GM12878 (cell line): ENCODE results near the gene MAP4K1. TPM values are rescaled to one million over a fixed set of nuclear protein-coding genes. Genes with fewer than 3 reads are reported as not detected.

Experiments
- CREM ChIP-seq: IDR thresholded peaks from 2 replicates; pipeline ENCODE4 v1.6.1; 2014; ENCODE audit warnings: antibody characterized with exemption, low read depth
- EED ChIP-seq: sonication (generic); IDR thresholded peaks from 2 replicates; pipeline ENCODE4 v1.6.1; 2016; ENCODE audit warnings: antibody characterized with exemption, low read depth
- EZH2 ChIP-seq: IDR thresholded peaks from 2 replicates; pipeline ENCODE4 v1.6.1; 2012; ENCODE audit warnings: low read depth, mild to moderate bottlenecking, control low read depth, inconsistent platforms, low read length, borderline replicate concordance; ENCODE audit not compliant: control insufficient read depth
- FOXM1 ChIP-seq: IDR thresholded peaks from 2 replicates; pipeline ENCODE4 v1.6.1; 2012; ENCODE audit warnings: low read depth, mild to moderate bottlenecking, inconsistent platforms, low read length, moderate library complexity
- IKZF1 ChIP-seq: fragments of 450-650 bp; conservative IDR thresholded peaks from 2 replicates; pipeline ENCODE4 v1.6.1; 2017; ENCODE audit warnings: antibody characterized with exemption, mild to moderate bottlenecking
- IKZF2 ChIP-seq, 2 experiments: fragments of 450-650 bp; IDR thresholded peaks; 2 replicates each; pipeline ENCODE4 v1.6.1; 2017; ENCODE audit warnings: mild to moderate bottlenecking in 2 of 2, moderate library complexity in 2 of 2
- POLR2A ChIP-seq: IDR thresholded peaks from 2 replicates; pipeline ENCODE4 v1.6.1; 2011; ENCODE audit warnings: low read depth, mild to moderate bottlenecking, low read length
- RAD51 ChIP-seq: fragments of 450-650 bp; IDR thresholded peaks from 2 replicates; pipeline ENCODE4 v1.6.1; 2016; ENCODE audit warnings: moderate library complexity, mild to moderate bottlenecking, inconsistent platforms
- RB1 ChIP-seq: fragments of 450-650 bp; formaldehyde crosslinking; IDR thresholded peaks from 2 replicates; pipeline ENCODE4 v1.6.1; 2017; ENCODE audit warnings: mild to moderate bottlenecking, borderline replicate concordance
- STAT1 ChIP-seq: fragments of 450-650 bp; conservative IDR thresholded peaks from 2 replicates; pipeline ENCODE4 v1.6.1; 2014; ENCODE audit warnings: antibody characterized with exemption, mild to moderate bottlenecking
- TCF3 ChIP-seq: IDR thresholded peaks from 2 replicates; pipeline ENCODE4 v1.6.1; 2012; ENCODE audit warnings: low read depth, mild to moderate bottlenecking, low read length, borderline replicate concordance; ENCODE audit not compliant: insufficient read depth
- ZNF207 ChIP-seq: fragments of 450-650 bp; IDR thresholded peaks from 2 replicates; pipeline ENCODE4 v1.6.1; 2014; ENCODE audit warnings: antibody characterized with exemption, mild to moderate bottlenecking, borderline replicate concordance
- polyA plus RNA-seq, 11 experiments: library from polyadenylated mRNA; depleted of rRNA in 4 of 11; unstranded in 6 of 11; stranded (reverse) in 5 of 11; fragments of >200 nt; fragmentation: Nextera tagmentation in 4 of 11; fragmentation: Illumina TruSeq in 1 of 11; extraction: Ambion mirVana in 4 of 11; extraction: Trizol in 1 of 11; gene quantifications; 1 replicate in 1 of 11; 2 replicates in 10 of 11; pipeline versions ENCODE4 v1.2.1 to v1.2.3, GENCODE V29; 2011 to 2016; ENCODE audit warnings: inconsistent platforms in 2 of 11, missing spikeins in 2 of 11, low read depth in 1 of 11
- total RNA-seq, 4 experiments: library from RNA; depleted of rRNA in 3 of 4; stranded (reverse); fragments of >200 nt in 3 of 4; fragmentation: Illumina TruSeq in 1 of 4; extraction: Trizol in 1 of 4; gene quantifications; 2 replicates each; pipeline versions ENCODE4 v1.2.1 to v1.2.3, GENCODE V29; 2013 to 2021
- TF ChIP-seq, protein P1 (sequence below): IDR thresholded peaks from 2 replicates; pipeline ENCODE4 v1.6.1; 2011; ENCODE audit warnings: borderline replicate concordance, low read depth, mild to moderate bottlenecking, moderate library complexity, low read length; ENCODE audit not compliant: insufficient read depth, poor library complexity, severe bottlenecking
- TF ChIP-seq, protein P2 (sequence below): fragments of 450-650 bp; IDR thresholded peaks from 2 replicates; pipeline ENCODE4 v1.6.1; 2017; ENCODE audit warnings: low read depth, mild to moderate bottlenecking, moderate library complexity
- TF ChIP-seq, protein P3 (sequence below): fragments of 450-650 bp; IDR thresholded peaks from 2 replicates; pipeline ENCODE4 v1.6.1; 2017; ENCODE audit warnings: mild to moderate bottlenecking, moderate library complexity
- TF ChIP-seq, protein P4 (sequence below): fragments of 450-650 bp; IDR thresholded peaks from 2 replicates; pipeline ENCODE4 v1.6.1; 2018; ENCODE audit warnings: mild to moderate bottlenecking, low read depth, moderate library complexity; ENCODE audit not compliant: partially characterized antibody
- TF ChIP-seq, protein P5 (sequence below): fragments of 450-650 bp; IDR thresholded peaks from 2 replicates; pipeline ENCODE4 v1.6.1; 2016; ENCODE audit warnings: mild to moderate bottlenecking, moderate library complexity, borderline replicate concordance

The MAP4K1 gene
- total and polyA plus RNA-seq, 10 of the 15 experiments (the other 5 are each of a cell fraction or from before 2014, with no cell fraction given), result 39.2 to 306 (median 140) TPM

DNA sequence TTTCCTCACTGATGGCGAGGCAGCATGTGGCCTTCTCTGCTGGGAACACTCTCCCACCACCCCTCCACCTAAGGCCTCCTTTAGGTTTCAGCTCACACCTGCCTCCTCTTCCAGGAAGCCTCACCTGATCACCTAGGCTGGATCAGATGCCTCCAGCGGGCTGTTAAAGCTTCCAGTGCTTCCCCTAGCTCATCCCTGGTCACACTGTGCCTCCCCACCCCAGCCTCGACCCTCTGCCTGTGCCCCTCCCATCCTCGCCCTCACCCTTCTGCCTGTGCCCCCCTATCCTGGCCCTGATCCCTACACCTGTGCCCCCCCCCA lies 33.8 kb downstream of the MAP4K1 start (continued):
- TF ChIP-seq, protein P1, sequence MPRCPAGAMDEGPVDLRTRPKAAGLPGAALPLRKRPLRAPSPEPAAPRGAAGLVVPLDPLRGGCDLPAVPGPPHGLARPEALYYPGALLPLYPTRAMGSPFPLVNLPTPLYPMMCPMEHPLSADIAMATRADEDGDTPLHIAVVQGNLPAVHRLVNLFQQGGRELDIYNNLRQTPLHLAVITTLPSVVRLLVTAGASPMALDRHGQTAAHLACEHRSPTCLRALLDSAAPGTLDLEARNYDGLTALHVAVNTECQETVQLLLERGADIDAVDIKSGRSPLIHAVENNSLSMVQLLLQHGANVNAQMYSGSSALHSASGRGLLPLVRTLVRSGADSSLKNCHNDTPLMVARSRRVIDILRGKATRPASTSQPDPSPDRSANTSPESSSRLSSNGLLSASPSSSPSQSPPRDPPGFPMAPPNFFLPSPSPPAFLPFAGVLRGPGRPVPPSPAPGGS, result no peak
- no peak for TF ChIP-seq STAT1
- TF ChIP-seq, protein P2, sequence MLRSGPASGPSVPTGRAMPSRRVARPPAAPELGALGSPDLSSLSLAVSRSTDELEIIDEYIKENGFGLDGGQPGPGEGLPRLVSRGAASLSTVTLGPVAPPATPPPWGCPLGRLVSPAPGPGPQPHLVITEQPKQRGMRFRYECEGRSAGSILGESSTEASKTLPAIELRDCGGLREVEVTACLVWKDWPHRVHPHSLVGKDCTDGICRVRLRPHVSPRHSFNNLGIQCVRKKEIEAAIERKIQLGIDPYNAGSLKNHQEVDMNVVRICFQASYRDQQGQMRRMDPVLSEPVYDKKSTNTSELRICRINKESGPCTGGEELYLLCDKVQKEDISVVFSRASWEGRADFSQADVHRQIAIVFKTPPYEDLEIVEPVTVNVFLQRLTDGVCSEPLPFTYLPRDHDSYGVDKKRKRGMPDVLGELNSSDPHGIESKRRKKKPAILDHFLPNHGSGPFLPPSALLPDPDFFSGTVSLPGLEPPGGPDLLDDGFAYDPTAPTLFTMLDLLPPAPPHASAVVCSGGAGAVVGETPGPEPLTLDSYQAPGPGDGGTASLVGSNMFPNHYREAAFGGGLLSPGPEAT, result peak; percentile 75
- TF ChIP-seq CREM, result no peak
- TF ChIP-seq RAD51, result no peak
- TF ChIP-seq FOXM1, result no peak
- TF ChIP-seq IKZF2 (IDR thresholded peaks at IDR 0.05), result peak; percentile 68 to 87; a peak in 3 of 4 replicates
- TF ChIP-seq IKZF1, result peak; percentile 82; the same call in 1 of the 2 replicates
- TF ChIP-seq, protein P3, sequence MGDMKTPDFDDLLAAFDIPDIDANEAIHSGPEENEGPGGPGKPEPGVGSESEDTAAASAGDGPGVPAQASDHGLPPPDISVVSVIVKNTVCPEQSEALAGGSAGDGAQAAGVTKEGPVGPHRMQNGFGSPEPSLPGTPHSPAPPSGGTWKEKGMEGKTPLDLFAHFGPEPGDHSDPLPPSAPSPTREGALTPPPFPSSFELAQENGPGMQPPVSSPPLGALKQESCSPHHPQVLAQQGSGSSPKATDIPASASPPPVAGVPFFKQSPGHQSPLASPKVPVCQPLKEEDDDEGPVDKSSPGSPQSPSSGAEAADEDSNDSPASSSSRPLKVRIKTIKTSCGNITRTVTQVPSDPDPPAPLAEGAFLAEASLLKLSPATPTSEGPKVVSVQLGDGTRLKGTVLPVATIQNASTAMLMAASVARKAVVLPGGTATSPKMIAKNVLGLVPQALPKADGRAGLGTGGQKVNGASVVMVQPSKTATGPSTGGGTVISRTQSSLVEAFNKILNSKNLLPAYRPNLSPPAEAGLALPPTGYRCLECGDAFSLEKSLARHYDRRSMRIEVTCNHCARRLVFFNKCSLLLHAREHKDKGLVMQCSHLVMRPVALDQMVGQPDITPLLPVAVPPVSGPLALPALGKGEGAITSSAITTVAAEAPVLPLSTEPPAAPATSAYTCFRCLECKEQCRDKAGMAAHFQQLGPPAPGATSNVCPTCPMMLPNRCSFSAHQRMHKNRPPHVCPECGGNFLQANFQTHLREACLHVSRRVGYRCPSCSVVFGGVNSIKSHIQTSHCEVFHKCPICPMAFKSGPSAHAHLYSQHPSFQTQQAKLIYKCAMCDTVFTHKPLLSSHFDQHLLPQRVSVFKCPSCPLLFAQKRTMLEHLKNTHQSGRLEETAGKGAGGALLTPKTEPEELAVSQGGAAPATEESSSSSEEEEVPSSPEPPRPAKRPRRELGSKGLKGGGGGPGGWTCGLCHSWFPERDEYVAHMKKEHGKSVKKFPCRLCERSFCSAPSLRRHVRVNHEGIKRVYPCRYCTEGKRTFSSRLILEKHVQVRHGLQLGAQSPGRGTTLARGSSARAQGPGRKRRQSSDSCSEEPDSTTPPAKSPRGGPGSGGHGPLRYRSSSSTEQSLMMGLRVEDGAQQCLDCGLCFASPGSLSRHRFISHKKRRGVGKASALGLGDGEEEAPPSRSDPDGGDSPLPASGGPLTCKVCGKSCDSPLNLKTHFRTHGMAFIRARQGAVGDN, result no peak
- no peak for TF ChIP-seq EZH2
- TF ChIP-seq, protein P4, sequence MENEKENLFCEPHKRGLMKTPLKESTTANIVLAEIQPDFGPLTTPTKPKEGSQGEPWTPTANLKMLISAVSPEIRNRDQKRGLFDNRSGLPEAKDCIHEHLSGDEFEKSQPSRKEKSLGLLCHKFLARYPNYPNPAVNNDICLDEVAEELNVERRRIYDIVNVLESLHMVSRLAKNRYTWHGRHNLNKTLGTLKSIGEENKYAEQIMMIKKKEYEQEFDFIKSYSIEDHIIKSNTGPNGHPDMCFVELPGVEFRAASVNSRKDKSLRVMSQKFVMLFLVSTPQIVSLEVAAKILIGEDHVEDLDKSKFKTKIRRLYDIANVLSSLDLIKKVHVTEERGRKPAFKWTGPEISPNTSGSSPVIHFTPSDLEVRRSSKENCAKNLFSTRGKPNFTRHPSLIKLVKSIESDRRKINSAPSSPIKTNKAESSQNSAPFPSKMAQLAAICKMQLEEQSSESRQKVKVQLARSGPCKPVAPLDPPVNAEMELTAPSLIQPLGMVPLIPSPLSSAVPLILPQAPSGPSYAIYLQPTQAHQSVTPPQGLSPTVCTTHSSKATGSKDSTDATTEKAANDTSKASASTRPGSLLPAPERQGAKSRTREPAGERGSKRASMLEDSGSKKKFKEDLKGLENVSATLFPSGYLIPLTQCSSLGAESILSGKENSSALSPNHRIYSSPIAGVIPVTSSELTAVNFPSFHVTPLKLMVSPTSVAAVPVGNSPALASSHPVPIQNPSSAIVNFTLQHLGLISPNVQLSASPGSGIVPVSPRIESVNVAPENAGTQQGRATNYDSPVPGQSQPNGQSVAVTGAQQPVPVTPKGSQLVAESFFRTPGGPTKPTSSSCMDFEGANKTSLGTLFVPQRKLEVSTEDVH, result no peak
- no peak for TF ChIP-seq TCF3
- TF ChIP-seq EED, result peak; percentile 32; the same call in 1 of the 2 replicates
- TF ChIP-seq ZNF207, result no peak
- no peak for TF ChIP-seq RB1
- TF ChIP-seq, protein P5, sequence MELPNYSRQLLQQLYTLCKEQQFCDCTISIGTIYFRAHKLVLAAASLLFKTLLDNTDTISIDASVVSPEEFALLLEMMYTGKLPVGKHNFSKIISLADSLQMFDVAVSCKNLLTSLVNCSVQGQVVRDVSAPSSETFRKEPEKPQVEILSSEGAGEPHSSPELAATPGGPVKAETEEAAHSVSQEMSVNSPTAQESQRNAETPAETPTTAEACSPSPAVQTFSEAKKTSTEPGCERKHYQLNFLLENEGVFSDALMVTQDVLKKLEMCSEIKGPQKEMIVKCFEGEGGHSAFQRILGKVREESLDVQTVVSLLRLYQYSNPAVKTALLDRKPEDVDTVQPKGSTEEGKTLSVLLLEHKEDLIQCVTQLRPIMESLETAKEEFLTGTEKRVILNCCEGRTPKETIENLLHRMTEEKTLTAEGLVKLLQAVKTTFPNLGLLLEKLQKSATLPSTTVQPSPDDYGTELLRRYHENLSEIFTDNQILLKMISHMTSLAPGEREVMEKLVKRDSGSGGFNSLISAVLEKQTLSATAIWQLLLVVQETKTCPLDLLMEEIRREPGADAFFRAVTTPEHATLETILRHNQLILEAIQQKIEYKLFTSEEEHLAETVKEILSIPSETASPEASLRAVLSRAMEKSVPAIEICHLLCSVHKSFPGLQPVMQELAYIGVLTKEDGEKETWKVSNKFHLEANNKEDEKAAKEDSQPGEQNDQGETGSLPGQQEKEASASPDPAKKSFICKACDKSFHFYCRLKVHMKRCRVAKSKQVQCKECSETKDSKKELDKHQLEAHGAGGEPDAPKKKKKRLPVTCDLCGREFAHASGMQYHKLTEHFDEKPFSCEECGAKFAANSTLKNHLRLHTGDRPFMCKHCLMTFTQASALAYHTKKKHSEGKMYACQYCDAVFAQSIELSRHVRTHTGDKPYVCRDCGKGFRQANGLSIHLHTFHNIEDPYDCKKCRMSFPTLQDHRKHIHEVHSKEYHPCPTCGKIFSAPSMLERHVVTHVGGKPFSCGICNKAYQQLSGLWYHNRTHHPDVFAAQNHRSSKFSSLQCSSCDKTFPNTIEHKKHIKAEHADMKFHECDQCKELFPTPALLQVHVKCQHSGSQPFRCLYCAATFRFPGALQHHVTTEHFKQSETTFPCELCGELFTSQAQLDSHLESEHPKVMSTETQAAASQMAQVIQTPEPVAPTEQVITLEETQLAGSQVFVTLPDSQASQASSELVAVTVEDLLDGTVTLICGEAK, result no peak
- no peak for TF ChIP-seq POLR2A
